ENCODE measurements around the gene POP7.
A peak's percentile ranks its signal among the peaks of the same experiment; 100 is the strongest.
"Not testable (repeated sequence)": the region's sequence is repeated elsewhere in the genome, so short reads cannot be mapped to it uniquely, and the experiment has no call there.

Gene POP7

DNA sequence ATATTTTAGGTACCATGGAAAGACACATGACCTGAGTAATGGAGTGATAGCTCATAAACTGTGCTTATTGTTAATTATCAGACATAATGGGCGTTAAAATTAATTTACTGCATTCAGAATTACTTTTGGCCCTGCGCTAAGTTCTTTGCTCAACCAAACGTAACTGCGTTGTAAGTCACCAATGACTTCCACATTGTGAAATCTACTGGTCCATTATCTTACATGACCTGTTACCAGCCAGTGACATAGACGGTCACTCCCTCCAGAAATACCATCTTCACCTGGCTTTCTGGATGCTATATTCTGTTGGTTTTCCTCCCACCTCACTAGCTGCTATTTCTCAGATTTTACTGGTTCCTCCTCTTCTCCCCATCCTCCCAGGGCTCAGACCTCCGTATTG, 6.9 kb upstream of the POP7 start:
- no peak overlapping the region for H3K9ac ChIP-seq (ENCODE audit: insufficient read length, low read depth)
- no peak for DNase-seq (ENCODE audit: low read depth, low spot score)
- H3K4me1 ChIP-seq (ENCODE audit: insufficient read depth, insufficient read length): no peaks in the 10 kb centered on the region
- H3K36me3 ChIP-seq (ENCODE audit: insufficient read depth, insufficient read length, low read length): no peaks in the 10 kb centered on the region
- no peaks in the 10 kb centered on the region for H3K27me3 ChIP-seq (ENCODE audit: insufficient read depth, insufficient read length)
- no peaks in the 10 kb centered on the region for H3K9me3 ChIP-seq (ENCODE audit: insufficient read depth, low read length)
- no peak for TF ChIP-seq SUZ12 (IDR thresholded peaks at IDR 0.05; ENCODE audit: extremely low read depth, insufficient read depth, insufficient read length)
- no peak for TF ChIP-seq YY1 (IDR thresholded peaks at IDR 0.05; ENCODE audit: insufficient read depth, insufficient read length)
- no peak overlapping the region for H3K4me3 ChIP-seq (ENCODE audit: insufficient read length, low read depth)

DNA sequence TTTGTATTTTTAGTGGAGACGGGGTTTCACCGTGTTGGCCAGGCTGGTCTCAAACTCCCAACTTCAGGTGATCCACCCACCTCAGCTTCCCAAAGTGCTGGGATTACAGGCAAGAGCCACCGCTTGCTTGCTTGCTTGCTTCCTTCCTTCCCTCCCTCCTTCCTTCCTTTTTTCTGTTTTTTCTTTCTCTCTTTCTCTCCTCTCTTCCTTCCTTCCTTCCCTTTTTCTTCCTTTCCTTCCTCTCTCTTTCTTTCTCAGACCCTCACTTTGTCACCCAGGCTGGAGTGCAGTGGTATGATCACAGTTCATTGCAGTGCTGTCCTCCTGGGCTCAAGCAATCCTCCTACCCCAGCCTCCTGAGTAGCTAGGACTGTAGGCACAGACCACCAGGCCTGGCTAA, 4.8 kb upstream of the POP7 start:
- H3K9ac ChIP-seq (ENCODE audit: insufficient read length, low read depth); H3K4me3 ChIP-seq (ENCODE audit: insufficient read length, low read depth); H3K36me3 ChIP-seq (ENCODE audit: insufficient read depth, insufficient read length, low read length); H3K4me1 ChIP-seq (ENCODE audit: insufficient read depth, insufficient read length); H3K9me3 ChIP-seq (ENCODE audit: insufficient read depth, low read length); H3K27me3 ChIP-seq (ENCODE audit: insufficient read depth, insufficient read length); DNase-seq (ENCODE audit: low read depth, low spot score): not testable (repeated sequence)

DNA sequence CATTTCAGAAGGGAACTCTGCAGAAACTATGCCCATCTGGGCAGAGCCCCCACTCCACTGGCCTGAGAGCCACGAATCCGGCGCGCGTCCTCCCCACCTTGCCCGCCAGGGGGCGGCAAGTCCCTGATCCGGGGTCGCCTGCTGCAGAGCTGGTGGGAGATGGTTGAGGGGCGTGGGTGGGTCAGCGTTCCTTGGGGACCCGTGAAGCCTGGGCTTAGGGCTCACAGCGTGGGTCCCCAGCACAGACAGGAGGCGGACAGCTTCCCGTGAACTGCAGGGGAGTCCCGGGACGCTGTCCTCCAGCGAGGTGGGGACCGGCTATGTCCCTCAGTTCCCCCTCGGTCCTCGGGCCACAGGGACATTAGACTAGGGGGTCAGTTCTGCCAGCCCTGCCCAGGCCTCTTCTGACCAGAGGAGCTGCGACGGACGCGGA, 585 bp upstream of the POP7 start:
- Histone ChIP-seq H3K4me1 (ENCODE audit: insufficient read depth, insufficient read length) (peaks cover 5% of the 10 kb centered on the region), H3K27me3 (ENCODE audit: insufficient read depth, insufficient read length) (no peaks in the 10 kb centered on the region), H3K9me3 (ENCODE audit: insufficient read depth, low read length) (no peaks in the 10 kb centered on the region), H3K36me3 (ENCODE audit: insufficient read depth, insufficient read length, low read length) (peaks cover 24% of the 10 kb centered on the region), H3K4me3 (ENCODE audit: insufficient read length, low read depth) (peak overlapping the region; percentile 87), H3K9ac (ENCODE audit: insufficient read length, low read depth) (peak overlapping the region; percentile 96)
- no peak for DNase-seq (ENCODE audit: low read depth, low spot score)
- TF ChIP-seq YY1 (IDR thresholded peaks at IDR 0.05; ENCODE audit: insufficient read depth, insufficient read length) (no peak), SUZ12 (IDR thresholded peaks at IDR 0.05; ENCODE audit: extremely low read depth, insufficient read depth, insufficient read length) (no peak), ZNF274 (IDR thresholded peaks at IDR 0.05; ENCODE audit: low read depth, low read length) (no peak)

DNA sequence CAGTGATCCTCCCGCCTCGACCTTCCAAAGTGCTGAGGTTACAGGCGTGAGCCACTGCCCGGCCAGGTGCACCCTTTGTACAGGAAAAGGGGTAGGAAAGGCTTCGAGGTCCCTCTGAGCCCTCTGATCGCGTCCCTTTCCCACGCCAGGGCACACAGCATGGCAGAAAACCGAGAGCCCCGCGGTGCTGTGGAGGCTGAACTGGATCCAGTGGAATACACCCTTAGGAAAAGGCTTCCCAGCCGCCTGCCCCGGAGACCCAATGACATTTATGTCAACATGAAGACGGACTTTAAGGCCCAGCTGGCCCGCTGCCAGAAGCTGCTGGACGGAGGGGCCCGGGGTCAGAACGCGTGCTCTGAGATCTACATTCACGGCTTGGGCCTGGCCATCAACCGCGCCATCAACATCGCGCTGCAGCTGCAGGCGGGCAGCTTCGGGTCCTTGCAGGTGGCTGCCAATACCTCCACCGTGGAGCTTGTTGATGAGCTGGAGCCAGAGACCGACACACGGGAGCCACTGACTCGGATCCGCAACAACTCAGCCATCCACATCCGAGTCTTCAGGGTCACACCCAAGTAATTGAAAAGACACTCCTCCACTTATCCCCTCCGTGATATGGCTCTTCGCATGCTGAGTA, 871 bp downstream of the POP7 start:
- peak overlapping the region; percentile 96 for H3K9ac ChIP-seq (ENCODE audit: insufficient read length, low read depth)
- H3K27me3 ChIP-seq (ENCODE audit: insufficient read depth, insufficient read length): no peaks in the 10 kb centered on the region
- H3K36me3 ChIP-seq (ENCODE audit: insufficient read depth, insufficient read length, low read length): peaks cover 24% of the 10 kb centered on the region
- H3K4me3 ChIP-seq (ENCODE audit: insufficient read length, low read depth): peak overlapping the region; percentile 87
- H3K4me1 ChIP-seq (ENCODE audit: insufficient read depth, insufficient read length): peaks cover 5% of the 10 kb centered on the region
- no peaks in the 10 kb centered on the region for H3K9me3 ChIP-seq (ENCODE audit: insufficient read depth, low read length)
- no peak for DNase-seq (ENCODE audit: low read depth, low spot score)
- TF ChIP-seq SUZ12 (IDR thresholded peaks at IDR 0.05; ENCODE audit: extremely low read depth, insufficient read depth, insufficient read length) (no peak), YY1 (IDR thresholded peaks at IDR 0.05; ENCODE audit: insufficient read depth, insufficient read length) (no peak), ZNF274 (IDR thresholded peaks at IDR 0.05; ENCODE audit: low read depth, low read length) (no peak)

- peaks cover 5% of the 10 kb centered on the region for H3K4me1 ChIP-seq (ENCODE audit: insufficient read depth, insufficient read length)
- peaks cover 24% of the 10 kb centered on the region for H3K36me3 ChIP-seq (ENCODE audit: insufficient read depth, insufficient read length, low read length)
- H3K27me3 ChIP-seq (ENCODE audit: insufficient read depth, insufficient read length): no peaks in the 10 kb centered on the region
- no peak for TF ChIP-seq YY1 (IDR thresholded peaks at IDR 0.05; ENCODE audit: insufficient read depth, insufficient read length)
- no peak for TF ChIP-seq SUZ12 (IDR thresholded peaks at IDR 0.05; ENCODE audit: extremely low read depth, insufficient read depth, insufficient read length)
- TF ChIP-seq ZNF274 (IDR thresholded peaks at IDR 0.05; ENCODE audit: low read depth, low read length): no peak
- H3K9ac ChIP-seq (ENCODE audit: insufficient read length, low read depth): no peak overlapping the region
- no peak for DNase-seq (ENCODE audit: low read depth, low spot score)
- no peaks in the 10 kb centered on the region for H3K9me3 ChIP-seq (ENCODE audit: insufficient read depth, low read length)
- no peak overlapping the region for H3K4me3 ChIP-seq (ENCODE audit: insufficient read length, low read depth)
Measured at GRCh38 chr7:100708395-100708794, 2.5 kb downstream of the POP7 start.

DNA sequence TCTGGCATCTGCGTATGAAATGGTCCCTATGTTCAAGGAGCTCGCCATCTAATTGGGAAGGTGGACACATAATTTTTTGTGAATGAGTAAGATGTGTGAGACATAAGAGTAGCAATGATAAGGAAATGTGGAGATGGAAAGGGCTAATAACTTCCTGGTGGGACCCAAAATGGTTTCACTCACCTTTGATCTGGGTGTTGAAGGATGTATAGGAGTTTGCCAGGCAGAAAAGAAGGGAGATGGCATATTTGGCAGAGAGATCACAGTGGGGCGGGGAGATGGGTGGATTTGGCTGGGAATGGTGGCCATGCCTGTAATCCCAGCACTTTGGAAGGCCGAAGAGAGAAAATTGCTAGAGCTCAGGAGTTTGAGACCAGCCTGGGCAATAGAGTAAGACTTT, 4.5 kb downstream of the POP7 start:
- peaks cover 5% of the 10 kb centered on the region for H3K4me1 ChIP-seq (ENCODE audit: insufficient read depth, insufficient read length)
- no peak overlapping the region for H3K4me3 ChIP-seq (ENCODE audit: insufficient read length, low read depth)
- H3K27me3 ChIP-seq (ENCODE audit: insufficient read depth, insufficient read length): no peaks in the 10 kb centered on the region
- H3K9ac ChIP-seq (ENCODE audit: insufficient read length, low read depth): no peak overlapping the region
- peaks cover 24% of the 10 kb centered on the region for H3K36me3 ChIP-seq (ENCODE audit: insufficient read depth, insufficient read length, low read length)
- no peaks in the 10 kb centered on the region for H3K9me3 ChIP-seq (ENCODE audit: insufficient read depth, low read length)
- DNase-seq (ENCODE audit: low read depth, low spot score): no peak
- TF ChIP-seq ZNF274 (IDR thresholded peaks at IDR 0.05; ENCODE audit: low read depth, low read length) (no peak), SUZ12 (IDR thresholded peaks at IDR 0.05; ENCODE audit: extremely low read depth, insufficient read depth, insufficient read length) (no peak)

DNA sequence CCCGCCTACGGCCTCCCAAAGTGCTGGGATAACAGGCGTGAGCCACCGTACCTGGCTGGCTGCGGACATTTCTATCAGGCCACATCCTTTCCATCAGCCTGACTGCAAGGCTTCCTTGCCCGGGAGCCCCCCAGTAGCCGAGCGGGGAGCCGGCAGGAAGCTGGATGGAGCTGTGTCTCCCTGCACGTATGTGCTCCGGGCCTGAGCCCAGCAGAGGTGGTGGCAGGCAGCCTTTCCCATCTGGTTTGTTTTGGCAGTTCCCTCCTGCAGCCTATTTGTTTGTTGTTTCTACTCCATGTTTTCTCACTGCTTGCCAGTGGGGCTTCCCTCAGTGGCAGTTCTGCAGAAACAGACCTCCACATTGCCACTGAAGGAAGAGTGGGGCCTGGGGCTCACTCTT, 5.4 kb downstream of the POP7 start:
- H3K36me3 ChIP-seq (ENCODE audit: insufficient read depth, insufficient read length, low read length): peaks cover 24% of the 10 kb centered on the region
- no peak overlapping the region for H3K4me3 ChIP-seq (ENCODE audit: insufficient read length, low read depth)
- no peak for DNase-seq (ENCODE audit: low read depth, low spot score)
- peaks cover 5% of the 10 kb centered on the region for H3K4me1 ChIP-seq (ENCODE audit: insufficient read depth, insufficient read length)
- no peaks in the 10 kb centered on the region for H3K9me3 ChIP-seq (ENCODE audit: insufficient read depth, low read length)
- H3K9ac ChIP-seq (ENCODE audit: insufficient read length, low read depth): peak overlapping the region; percentile 2
- H3K27me3 ChIP-seq (ENCODE audit: insufficient read depth, insufficient read length): no peaks in the 10 kb centered on the region
- TF ChIP-seq SUZ12 (IDR thresholded peaks at IDR 0.05; ENCODE audit: extremely low read depth, insufficient read depth, insufficient read length) (no peak), ZNF274 (IDR thresholded peaks at IDR 0.05; ENCODE audit: low read depth, low read length) (no peak), YY1 (IDR thresholded peaks at IDR 0.05; ENCODE audit: insufficient read depth, insufficient read length) (no peak)

- TF ChIP-seq ZNF274 (IDR thresholded peaks at IDR 0.05; ENCODE audit: low read depth, low read length) (no peak), SUZ12 (IDR thresholded peaks at IDR 0.05; ENCODE audit: extremely low read depth, insufficient read depth, insufficient read length) (no peak), YY1 (IDR thresholded peaks at IDR 0.05; ENCODE audit: insufficient read depth, insufficient read length) (no peak)
- no peaks in the 10 kb centered on the region for H3K4me1 ChIP-seq (ENCODE audit: insufficient read depth, insufficient read length)
- no peaks in the 10 kb centered on the region; the same call in 1 of the 2 replicates for H3K9me3 ChIP-seq (ENCODE audit: insufficient read depth, low read length)
- H3K4me3 ChIP-seq (ENCODE audit: insufficient read length, low read depth): no peak overlapping the region
- no peak overlapping the region for H3K9ac ChIP-seq (ENCODE audit: insufficient read length, low read depth)
- H3K27me3 ChIP-seq (ENCODE audit: insufficient read depth, insufficient read length): peaks cover 4% of the 10 kb centered on the region
- DNase-seq (ENCODE audit: low read depth, low spot score): no peak
- H3K36me3 ChIP-seq (ENCODE audit: insufficient read depth, insufficient read length, low read length): no peaks in the 10 kb centered on the region
Measured at GRCh38 chr7:100714725-100715124, 8.8 kb downstream of the POP7 start.

GRCh38 chr7:100717073-100717472, 11.2 kb downstream of the POP7 start:
- not testable (repeated sequence) for H3K36me3 ChIP-seq (ENCODE audit: insufficient read depth, insufficient read length, low read length); H3K9ac ChIP-seq (ENCODE audit: insufficient read length, low read depth); H3K4me3 ChIP-seq (ENCODE audit: insufficient read length, low read depth); DNase-seq (ENCODE audit: low read depth, low spot score); H3K9me3 ChIP-seq (ENCODE audit: insufficient read depth, low read length); H3K4me1 ChIP-seq (ENCODE audit: insufficient read depth, insufficient read length)
- peaks cover 27% of the 10 kb centered on the region for H3K27me3 ChIP-seq (ENCODE audit: insufficient read depth, insufficient read length)
